HG03135 (cell line): ENCODE data around the gene SF1.
"Not testable (repeated sequence)": the region's sequence is repeated elsewhere in the genome, so short reads cannot be mapped to it uniquely, and the experiment has no call there.

Experiments used
- ATAC-seq: cut with Tn5 transposase; IDR thresholded peaks from one replicate; pipeline ENCODE4 v1.9.1; 2021; ENCODE audit warnings: mild to moderate bottlenecking, moderate library complexity; ENCODE audit not compliant: unreplicated experiment

SF1 gene

GRCh38 chr11:64778473-64779298 lies at the start of gene SF1:
Gene SF1, minus strand, starts transcription at chr11:64778542. Its CDS starts 150 bp downstream, at chr11:64778392.
- ATAC-seq = peak; percentile 77

GRCh38 chr11:64827451-64827839 lies 49.1 kb upstream of the SF1 start:
- ATAC-seq = no peak

- ATAC-seq = no peak
Observed at GRCh38 chr11:64826578-64827450, 48.5 kb upstream of the SF1 start.

GRCh38 chr11:64826062-64826461 lies 47.7 kb upstream of the SF1 start:
- no peak for ATAC-seq

- ATAC-seq = no peak
Observed at GRCh38 chr11:64823568-64824119, 45.3 kb upstream of the SF1 start.

- no peak for ATAC-seq
Observed at GRCh38 chr11:64817476-64817875, 39.1 kb upstream of the SF1 start.

GRCh38 chr11:64815433-64815832 lies 37.1 kb upstream of the SF1 start:
- ATAC-seq = not testable (repeated sequence)

- peak; percentile 56 for ATAC-seq
Observed at GRCh38 chr11:64814712-64815187, 36.4 kb upstream of the SF1 start.

- ATAC-seq = no peak
Observed at GRCh38 chr11:64813826-64814225, 35.5 kb upstream of the SF1 start.

- peak; percentile 12 for ATAC-seq
Observed at GRCh38 chr11:64810891-64811272, 32.5 kb upstream of the SF1 start.

- ATAC-seq = peak; percentile 62
Observed at GRCh38 chr11:64810271-64810890, 32.0 kb upstream of the SF1 start, which contains the start of gene MEN1. Gene MEN1, minus strand, starts transcription at chr11:64810551. Its CDS starts 442 bp downstream, at chr11:64810109.

GRCh38 chr11:64809781-64810241 lies 31.5 kb upstream of the SF1 start:
- no peak for ATAC-seq

GRCh38 chr11:64805481-64805880 lies 27.1 kb upstream of the SF1 start:
- no peak for ATAC-seq

- ATAC-seq = no peak
Observed at GRCh38 chr11:64804346-64805210, 26.2 kb upstream of the SF1 start.

- no peak for ATAC-seq
Observed at GRCh38 chr11:64803846-64804345, 25.6 kb upstream of the SF1 start.

GRCh38 chr11:64803158-64803845 lies 25.0 kb upstream of the SF1 start, which contains the start of gene MAP4K2:
Gene MAP4K2, minus strand, starts transcription at chr11:64803214. Its CDS starts 65 bp downstream, at chr11:64803149.
- peak; percentile 57 for ATAC-seq

GRCh38 chr11:64802370-64803157 lies 24.2 kb upstream of the SF1 start:
- ATAC-seq = peak; percentile 18
